ENCODE data around the gene RELCH.

DNA sequence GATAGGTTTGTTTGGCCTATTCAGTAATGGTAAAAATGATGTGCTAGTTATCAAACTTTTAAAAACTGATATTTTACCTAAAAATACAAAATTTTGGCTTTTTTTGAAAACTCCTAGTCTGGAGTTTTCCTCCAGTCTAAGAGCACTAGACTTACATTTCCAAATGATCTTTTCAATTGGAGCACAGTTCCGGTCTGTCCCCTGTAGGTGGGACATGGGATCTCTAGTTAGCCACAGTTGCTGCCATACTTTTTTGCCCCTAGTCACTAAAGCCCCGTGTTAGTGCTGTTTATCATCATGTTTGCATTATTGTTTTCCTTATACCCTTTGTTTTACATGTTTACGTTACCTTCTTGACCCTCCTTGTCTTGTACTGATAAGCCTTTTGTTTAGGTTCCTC, 52.4 kb downstream of the RELCH start:
- no peak for TF ChIP-seq POLR2A (IDR thresholded peaks at IDR 0.05; ENCODE audit: low read depth, low read length)
- TF ChIP-seq TAF1 (IDR thresholded peaks at IDR 0.05; ENCODE audit: borderline replicate concordance, low read depth, low read length) = no peak
- no peak for TF ChIP-seq POLR2AphosphoS5 (IDR thresholded peaks at IDR 0.05; ENCODE audit: low read depth, low read length)

All from GM12892 (cell line).